GM18499 (cell line): ENCODE results near the gene TMEM243.
"Not testable (repeated sequence)": the region's sequence is repeated elsewhere in the genome, so short reads cannot be mapped to it uniquely, and the experiment has no call there.

Experiments
- ATAC-seq: cut with Tn5 transposase; IDR thresholded peaks from one replicate; pipeline ENCODE4 v1.9.1; 2021; ENCODE audit warnings: moderate number of reproducible peaks; ENCODE audit not compliant: insufficient read depth, unreplicated experiment

The TMEM243 gene

DNA sequence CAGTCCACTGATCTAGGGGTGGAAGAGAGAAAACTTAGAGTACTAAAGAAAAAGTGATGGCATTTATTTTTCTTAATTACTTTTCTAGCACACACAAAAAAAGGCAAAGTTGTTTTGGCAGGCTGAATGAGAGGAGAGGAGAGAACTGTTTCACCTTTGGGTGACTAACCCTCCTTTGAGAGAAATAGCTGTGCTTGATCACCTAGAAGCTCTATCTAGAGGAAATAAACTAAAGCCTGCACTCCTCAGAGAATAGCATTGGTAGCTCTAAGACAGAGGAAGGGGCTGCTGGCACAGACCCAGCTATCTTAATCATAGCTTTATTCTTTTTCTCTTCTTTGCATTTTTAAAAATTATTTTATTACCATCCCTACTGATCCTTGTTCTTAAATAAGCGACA is 6.3 kb downstream of the TMEM243 start:
- ATAC-seq: no peak

DNA sequence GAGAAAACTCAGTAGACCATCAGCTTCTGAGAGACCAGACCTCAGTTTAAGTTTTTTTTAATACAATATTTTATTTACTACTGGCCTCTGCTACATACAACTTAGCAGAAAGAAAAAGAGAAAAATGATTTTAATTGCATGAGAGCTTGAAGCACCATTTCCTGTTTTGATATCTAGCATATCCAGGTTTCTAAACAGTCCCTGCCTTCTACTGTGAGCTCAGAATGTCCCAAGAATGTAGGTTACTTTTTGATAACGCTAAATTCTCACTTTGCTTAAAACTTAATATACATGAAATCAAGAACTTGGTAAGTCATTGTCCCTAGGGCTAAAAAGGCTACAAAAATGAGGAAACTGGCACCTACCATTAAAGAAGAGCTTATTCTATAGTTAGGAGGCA is 7.0 kb downstream of the TMEM243 start:
- ATAC-seq: no peak

- ATAC-seq: no peak
Measured at GRCh38 chr7:87210506-87210905, 9.0 kb downstream of the TMEM243 start.

DNA sequence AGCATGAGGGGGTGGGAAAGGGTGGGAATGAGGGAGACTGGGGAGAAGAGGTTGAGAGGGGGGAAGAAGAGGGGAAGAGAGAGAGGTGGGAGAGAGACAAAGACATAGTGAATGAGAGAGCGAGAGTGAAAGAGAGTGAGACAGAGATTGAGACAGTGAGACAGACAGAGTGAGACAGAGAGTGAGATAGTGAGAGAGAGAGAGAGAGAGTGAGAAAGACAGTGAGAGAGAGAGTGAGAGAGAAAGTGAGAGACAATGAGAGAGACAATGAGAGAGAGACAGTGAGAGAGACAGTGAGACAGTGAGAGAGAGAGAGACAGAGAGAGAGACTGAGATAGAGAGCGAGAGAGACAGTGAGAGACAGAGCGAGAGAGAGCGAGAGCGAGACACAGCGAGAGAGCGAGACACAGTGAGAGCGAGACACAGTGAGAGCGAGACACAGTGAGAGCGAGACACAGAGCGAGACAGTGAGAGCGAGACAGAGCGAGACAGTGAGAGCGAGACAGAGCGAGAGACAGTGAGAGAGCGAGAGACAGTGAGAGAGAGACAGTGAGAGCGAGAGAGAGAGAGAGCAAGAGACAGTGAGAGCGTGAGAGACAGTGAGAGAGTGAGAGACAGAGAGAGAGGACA is 10.1 kb downstream of the TMEM243 start:
- no peak for ATAC-seq

- no peak for ATAC-seq
Measured at GRCh38 chr7:87206361-87206760, 13.2 kb downstream of the TMEM243 start.

- not testable (repeated sequence) for ATAC-seq
Measured at GRCh38 chr7:87205701-87206100, 13.8 kb downstream of the TMEM243 start.

DNA sequence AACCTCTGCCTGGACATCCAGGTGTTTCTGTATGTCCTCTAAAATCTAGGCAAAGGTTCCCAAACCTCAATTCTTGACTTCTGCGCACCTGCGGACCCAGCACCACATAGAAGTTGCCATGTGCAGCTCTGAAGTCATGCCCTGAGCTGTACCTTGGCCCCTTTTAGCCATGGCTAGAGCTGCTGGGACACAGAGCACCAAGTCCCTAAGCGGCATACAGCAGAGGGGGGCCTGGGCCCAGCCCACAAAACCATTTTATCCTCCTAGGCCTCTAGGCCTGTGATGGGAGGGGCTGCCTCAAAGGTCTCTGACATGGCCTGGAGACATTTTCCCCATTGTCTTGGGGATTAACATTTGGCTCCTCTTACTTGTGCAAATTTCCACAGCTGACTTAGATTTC is 14.6 kb downstream of the TMEM243 start:
- no peak for ATAC-seq

DNA sequence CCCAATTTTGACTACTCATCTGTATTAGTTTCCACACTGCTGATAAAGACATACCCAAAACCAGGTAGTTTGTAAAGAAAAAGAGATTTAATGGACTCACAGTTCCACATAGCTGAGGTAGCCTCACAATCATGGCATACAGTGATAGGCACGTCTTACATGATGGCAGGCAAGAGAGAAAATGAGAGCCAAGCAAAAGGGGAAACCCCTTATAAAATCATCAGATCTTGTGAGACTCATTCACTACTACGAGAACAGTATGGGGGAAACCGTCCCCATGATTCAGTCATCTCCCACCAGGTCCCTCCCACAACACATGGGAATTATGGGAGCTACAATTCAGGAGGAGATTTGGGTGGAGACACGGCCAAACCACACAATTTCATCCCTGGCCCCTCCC is 15.6 kb downstream of the TMEM243 start:
- ATAC-seq: not testable (repeated sequence)

DNA sequence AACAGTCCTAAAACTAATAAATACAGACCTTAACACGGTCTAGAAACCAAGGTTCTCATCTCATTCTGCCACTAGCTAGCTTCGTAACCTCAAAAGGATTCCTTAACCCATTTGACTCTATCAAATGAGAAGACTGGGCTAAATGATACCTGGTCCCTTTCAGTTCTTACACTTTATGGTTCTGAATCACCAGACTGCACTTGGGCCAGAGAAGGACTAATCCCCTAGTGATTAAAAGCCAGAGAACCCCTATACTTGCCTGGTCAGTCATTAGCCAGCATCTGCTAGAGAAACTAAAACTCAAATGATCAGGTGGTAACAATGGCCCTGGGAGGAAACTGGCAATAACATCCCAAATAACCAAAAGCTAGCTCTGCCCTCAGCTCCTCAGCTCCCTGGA is 16.8 kb downstream of the TMEM243 start:
- no peak for ATAC-seq

DNA sequence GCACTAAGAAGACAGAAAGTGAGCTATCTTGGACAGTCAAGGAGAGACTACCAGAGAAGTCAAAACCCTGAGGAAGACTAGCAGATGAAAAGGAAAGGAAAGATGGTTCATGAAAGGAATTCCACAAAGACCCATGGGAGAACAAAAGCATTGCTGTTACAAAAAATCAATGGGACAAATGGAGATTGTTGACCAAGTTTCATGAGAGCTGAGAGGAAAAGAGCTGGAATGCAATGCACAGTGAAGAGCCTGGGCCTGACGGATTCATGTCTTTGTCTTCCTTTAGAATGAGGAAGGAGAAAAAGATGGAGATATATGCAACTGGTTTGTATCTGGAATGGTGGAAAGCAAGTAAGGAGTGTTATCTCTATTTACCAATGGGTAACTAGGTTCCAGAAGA is 17.3 kb downstream of the TMEM243 start:
- ATAC-seq: no peak

DNA sequence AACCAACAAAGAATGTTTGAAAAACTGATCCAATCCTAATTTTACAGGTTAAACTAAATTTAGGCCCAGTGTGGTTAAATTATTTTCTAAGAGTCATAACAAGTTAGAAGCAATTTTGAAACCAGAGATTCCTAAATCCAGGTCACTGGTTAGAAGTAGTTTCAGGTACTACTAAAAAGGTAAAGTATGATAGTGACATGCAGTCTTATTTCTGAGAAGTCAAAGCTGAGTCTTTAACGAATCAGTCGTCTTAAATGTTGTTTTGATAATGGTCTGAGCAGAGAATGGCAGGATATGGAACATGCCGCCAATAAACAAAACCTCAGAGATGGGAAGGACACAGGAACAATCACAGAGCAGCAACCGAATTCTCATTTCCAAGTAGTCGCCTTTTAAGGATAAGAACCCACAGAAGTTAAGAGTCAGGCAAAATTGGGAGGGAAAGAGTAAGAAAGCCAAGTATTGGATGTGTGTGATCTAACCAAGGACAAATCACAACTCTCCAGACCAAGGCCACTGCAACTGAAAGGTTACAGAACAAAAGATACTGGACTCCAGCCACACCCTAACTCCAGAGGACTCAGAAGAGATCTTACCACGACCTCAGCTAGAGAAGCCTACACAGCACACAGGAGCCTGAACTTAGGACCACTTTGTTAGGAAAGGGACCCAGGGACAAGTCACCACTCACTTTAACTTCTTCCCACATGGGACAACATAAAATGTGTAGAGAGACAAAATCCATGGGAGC is 19.7 kb downstream of the TMEM243 start:
- ATAC-seq: no peak

DNA sequence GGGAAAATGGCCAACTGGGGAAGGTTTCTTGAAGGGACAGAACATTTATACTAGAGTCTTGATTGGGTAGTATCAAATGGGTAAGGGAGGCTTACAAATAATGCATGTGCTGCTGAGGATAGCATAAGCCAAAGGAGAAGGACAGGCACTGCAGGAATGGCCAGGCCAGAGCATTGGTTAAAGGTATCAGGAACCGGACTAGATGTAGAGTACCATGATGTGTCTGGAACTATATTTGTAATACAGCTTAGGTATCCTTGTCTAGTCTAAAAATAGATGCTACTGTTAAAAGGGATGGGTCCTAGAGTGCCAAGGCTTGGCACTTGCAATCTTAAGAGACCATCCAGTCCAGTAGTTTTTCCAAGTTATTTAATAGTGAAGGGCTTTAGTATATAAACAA is 20.3 kb downstream of the TMEM243 start:
- ATAC-seq: no peak

GRCh38 chr7:87193912-87194311 is 25.6 kb downstream of the TMEM243 start:
- ATAC-seq: no peak

- no peak for ATAC-seq
Measured at GRCh38 chr7:87192784-87193487, 26.6 kb downstream of the TMEM243 start.

GRCh38 chr7:87190783-87191182 is 28.7 kb downstream of the TMEM243 start:
- no peak for ATAC-seq

DNA sequence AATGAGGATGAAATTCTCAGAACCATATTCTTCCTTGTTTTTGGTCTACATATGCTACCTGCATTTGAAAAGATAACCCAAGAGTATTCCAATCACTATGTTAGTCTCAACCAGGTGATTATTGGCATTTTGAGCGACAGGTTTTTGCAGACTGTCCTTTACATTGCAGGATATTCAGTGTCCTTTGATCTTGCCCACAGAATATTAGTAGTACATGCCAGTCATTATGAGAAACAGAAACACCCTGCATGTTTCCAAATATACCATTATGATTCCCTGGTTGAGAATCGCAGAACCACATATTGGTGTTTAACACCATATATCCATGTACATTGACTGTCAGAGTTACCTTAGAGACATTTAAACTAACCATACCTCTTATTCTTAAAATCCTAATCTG is 30.6 kb downstream of the TMEM243 start:
- ATAC-seq: peak; percentile 45

GRCh38 chr7:87187120-87187519 is 32.4 kb downstream of the TMEM243 start:
- no peak for ATAC-seq

- ATAC-seq: no peak
Measured at GRCh38 chr7:87179180-87179579, 40.4 kb downstream of the TMEM243 start.

DNA sequence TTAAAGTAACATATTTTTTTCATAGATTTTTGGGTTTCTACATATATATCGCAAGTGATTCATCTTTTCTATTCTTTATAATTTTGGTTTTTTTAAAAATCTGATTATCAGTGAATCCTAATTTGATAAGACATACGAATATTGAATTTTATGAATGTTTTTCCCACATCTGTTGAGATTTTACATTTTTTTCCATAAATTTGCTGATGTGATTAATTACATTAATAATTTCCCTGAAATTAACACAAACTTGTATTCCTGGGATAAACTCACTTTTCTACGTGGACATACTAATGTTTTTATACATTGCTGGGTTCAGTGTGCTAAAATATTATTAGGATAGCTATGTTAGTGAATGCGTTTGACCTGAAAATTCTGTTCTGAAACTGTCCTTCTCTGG is 41.2 kb downstream of the TMEM243 start:
- ATAC-seq: no peak

GRCh38 chr7:87173471-87173870 is 46.1 kb downstream of the TMEM243 start:
- no peak for ATAC-seq

DNA sequence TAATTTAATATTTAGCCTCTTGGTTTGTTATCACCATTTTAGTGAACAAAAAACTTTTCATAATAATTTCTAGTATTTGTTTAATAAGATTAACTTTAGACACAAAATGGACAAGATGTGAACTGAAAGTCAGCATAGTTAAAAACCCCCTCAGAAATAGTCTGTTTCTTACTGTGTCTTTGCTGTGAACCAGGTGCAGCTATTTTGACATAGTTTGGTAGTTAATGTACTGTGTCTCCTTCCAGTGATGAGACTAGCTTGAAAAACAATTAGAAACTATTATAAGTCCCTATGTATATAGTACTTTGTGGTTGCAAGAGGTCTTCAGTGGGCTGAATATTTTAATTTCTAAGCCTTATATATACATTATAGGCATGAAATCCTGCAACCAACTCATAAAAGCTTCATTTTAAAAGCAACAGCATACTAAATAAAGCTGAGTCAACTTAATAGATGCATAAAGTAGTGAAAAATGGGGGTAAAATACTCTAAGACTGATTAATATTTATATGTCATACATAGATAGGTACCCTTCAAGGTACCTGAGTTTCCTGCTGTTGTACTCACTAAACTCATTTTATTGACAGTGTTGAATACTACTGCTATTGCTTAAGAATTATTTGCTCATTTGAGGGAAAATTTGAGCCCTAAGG is 48.1 kb downstream of the TMEM243 start:
- no peak for ATAC-seq
